WTC11 (cell line): Measurements from ENCODE around the gene TNS3. TPM values are rescaled to one million over a fixed set of nuclear protein-coding genes. Genes with fewer than 3 reads are reported as not detected.

ENCODE experiments used
- ATAC-seq: fragments of 200-7000 bp; cut with Tn5 transposase; 2 replicates; pipeline ENCODE4 v1.10.0; 2021; ENCODE audit warnings: mild to moderate bottlenecking, moderate library complexity
- CTCF ChIA-PET: fragments of 300-600 bp; sonication (Branson Sonifier 250); formaldehyde crosslinking; loops from one replicate; lab custom pipeline; 2021; ENCODE audit warnings: antibody characterized with exemption; lab: Charles Lee
- POLR2A ChIA-PET: fragments of 350-600 bp; sonication (Branson Sonifier 250); formaldehyde crosslinking; loops from one replicate; lab custom pipeline; 2021; ENCODE audit warnings: antibody characterized with exemption; lab: Charles Lee
- DNase-seq: peaks from one replicate; pipeline ENCODE4 v3.0.0; 2021; ENCODE audit warnings: low spot score
- H3K27ac Mint-ChIP-seq: 2 replicates; pipeline ENCODE4 v1.8.0; 2021; ENCODE audit warnings: mixed read lengths
- H3K27me3 Mint-ChIP-seq: 2 replicates; pipeline ENCODE4 v1.8.0; 2021; ENCODE audit warnings: low read depth, mild to moderate bottlenecking, moderate library complexity, mixed read lengths
- H3K36me3 Mint-ChIP-seq: 2 replicates; pipeline ENCODE4 v1.8.0; 2021; ENCODE audit warnings: mixed read lengths
- H3K4me1 Mint-ChIP-seq: 2 replicates; pipeline ENCODE4 v1.8.0; 2022; ENCODE audit warnings: mixed read lengths
- H3K4me3 Mint-ChIP-seq: 2 replicates; pipeline ENCODE4 v1.8.0; 2021; ENCODE audit warnings: mild to moderate bottlenecking, moderate library complexity, mixed read lengths
- H3K9me3 Mint-ChIP-seq: 2 replicates; pipeline ENCODE4 v1.8.0; 2021; ENCODE audit warnings: mixed read lengths
- AR ChIP-seq: fragments of 250-450 bp; sonication (Bioruptor Pico); IDR thresholded peaks from 2 replicates; pipeline ENCODE4 v1.9.0; 2021; ENCODE audit warnings: mild to moderate bottlenecking
- FOXJ3 ChIP-seq: sonication (generic); formaldehyde crosslinking; IDR thresholded peaks from 2 replicates; pipeline ENCODE4 v1.9.0; 2021; ENCODE audit warnings: missing genetic modification reagents, mild to moderate bottlenecking, borderline replicate concordance
- GRHL2 ChIP-seq: fragments of 250-450 bp; sonication (Bioruptor Pico); IDR thresholded peaks from 2 replicates; pipeline ENCODE4 v1.8.0; 2022; ENCODE audit warnings: mild to moderate bottlenecking, moderate library complexity; ENCODE audit not compliant: insufficient replicate concordance, severe bottlenecking
- MAX ChIP-seq: sonication (generic); formaldehyde crosslinking; IDR thresholded peaks from 2 replicates; pipeline ENCODE4 v1.8.0; 2022; ENCODE audit warnings: mild to moderate bottlenecking, missing genetic modification reagents
- MLX ChIP-seq: sonication (generic); formaldehyde crosslinking; IDR thresholded peaks from 2 replicates; pipeline ENCODE4 v1.8.1; 2023; ENCODE audit warnings: mild to moderate bottlenecking, missing genetic modification reagents, moderate library complexity
- NFATC4 ChIP-seq: fragments of 250-450 bp; sonication (Bioruptor Pico); IDR thresholded peaks from 2 replicates; pipeline ENCODE4 v1.9.0; 2021; ENCODE audit warnings: mild to moderate bottlenecking
- NR3C1 ChIP-seq: sonication (generic); formaldehyde crosslinking; conservative IDR thresholded peaks from 2 replicates; pipeline ENCODE4 v1.8.1; 2023; ENCODE audit warnings: low read depth, mild to moderate bottlenecking, missing genetic modification reagents
- RELA ChIP-seq: sonication (generic); formaldehyde crosslinking; IDR thresholded peaks from 2 replicates; pipeline ENCODE4 v1.8.1; 2022; ENCODE audit warnings: missing genetic modification reagents, mild to moderate bottlenecking, borderline replicate concordance
- RORB ChIP-seq: fragments of 250-450 bp; sonication (Bioruptor Pico); IDR thresholded peaks from 2 replicates; pipeline ENCODE4 v1.9.0; 2021; ENCODE audit warnings: mild to moderate bottlenecking
- TEAD4 ChIP-seq: sonication (generic); formaldehyde crosslinking; IDR thresholded peaks from 2 replicates; pipeline ENCODE4 v1.8.0; 2022; ENCODE audit warnings: mild to moderate bottlenecking, missing genetic modification reagents
- ZNF232 ChIP-seq: sonication (generic); formaldehyde crosslinking; IDR thresholded peaks from 2 replicates; pipeline ENCODE4 v1.8.0; 2022; ENCODE audit warnings: mild to moderate bottlenecking, missing genetic modification reagents
- ZNF263 ChIP-seq: sonication (generic); formaldehyde crosslinking; IDR thresholded peaks from 2 replicates; pipeline ENCODE4 v1.8.1; 2022; ENCODE audit warnings: low read depth, mild to moderate bottlenecking, moderate library complexity, missing genetic modification reagents
- ZNF317 ChIP-seq: sonication (generic); formaldehyde crosslinking; IDR thresholded peaks from 2 replicates; pipeline ENCODE4 v1.8.1; 2023; ENCODE audit warnings: low read depth, mild to moderate bottlenecking, moderate library complexity, missing genetic modification reagents, borderline replicate concordance
- ZNF396 ChIP-seq: fragments of 250-450 bp; sonication (Bioruptor Pico); IDR thresholded peaks from 2 replicates; pipeline ENCODE4 v1.8.0; 2021; ENCODE audit warnings: mild to moderate bottlenecking, moderate library complexity, borderline replicate concordance
- ZNF416 ChIP-seq: fragments of 250-450 bp; sonication (Bioruptor Pico); IDR thresholded peaks from 2 replicates; pipeline ENCODE4 v1.9.0; 2021; ENCODE audit warnings: mild to moderate bottlenecking, inconsistent platforms
- ZNF423 ChIP-seq: fragments of 250-450 bp; sonication (Bioruptor Pico); IDR thresholded peaks from 2 replicates; pipeline ENCODE4 v2.1.2; 2022; ENCODE audit warnings: mild to moderate bottlenecking, moderate library complexity
- total RNA-seq: library from RNA; stranded (reverse); gene quantifications from 3 replicates; pipeline ENCODE4 v1.2.3, GENCODE V29; 2021
- TF ChIP-seq, protein P1 (sequence below): sonication (generic); formaldehyde crosslinking; IDR thresholded peaks from 2 replicates; pipeline ENCODE4 v1.8.1; 2023; ENCODE audit warnings: mild to moderate bottlenecking, missing genetic modification reagents, borderline replicate concordance
- TF ChIP-seq, protein P2 (sequence below): sonication (generic); formaldehyde crosslinking; IDR thresholded peaks from 2 replicates; pipeline ENCODE4 v1.8.0; 2022; ENCODE audit warnings: mild to moderate bottlenecking, missing genetic modification reagents

Gene TNS3
- total RNA-seq, 1 experiment from 2014 or later: 37.7 TPM

DNA sequence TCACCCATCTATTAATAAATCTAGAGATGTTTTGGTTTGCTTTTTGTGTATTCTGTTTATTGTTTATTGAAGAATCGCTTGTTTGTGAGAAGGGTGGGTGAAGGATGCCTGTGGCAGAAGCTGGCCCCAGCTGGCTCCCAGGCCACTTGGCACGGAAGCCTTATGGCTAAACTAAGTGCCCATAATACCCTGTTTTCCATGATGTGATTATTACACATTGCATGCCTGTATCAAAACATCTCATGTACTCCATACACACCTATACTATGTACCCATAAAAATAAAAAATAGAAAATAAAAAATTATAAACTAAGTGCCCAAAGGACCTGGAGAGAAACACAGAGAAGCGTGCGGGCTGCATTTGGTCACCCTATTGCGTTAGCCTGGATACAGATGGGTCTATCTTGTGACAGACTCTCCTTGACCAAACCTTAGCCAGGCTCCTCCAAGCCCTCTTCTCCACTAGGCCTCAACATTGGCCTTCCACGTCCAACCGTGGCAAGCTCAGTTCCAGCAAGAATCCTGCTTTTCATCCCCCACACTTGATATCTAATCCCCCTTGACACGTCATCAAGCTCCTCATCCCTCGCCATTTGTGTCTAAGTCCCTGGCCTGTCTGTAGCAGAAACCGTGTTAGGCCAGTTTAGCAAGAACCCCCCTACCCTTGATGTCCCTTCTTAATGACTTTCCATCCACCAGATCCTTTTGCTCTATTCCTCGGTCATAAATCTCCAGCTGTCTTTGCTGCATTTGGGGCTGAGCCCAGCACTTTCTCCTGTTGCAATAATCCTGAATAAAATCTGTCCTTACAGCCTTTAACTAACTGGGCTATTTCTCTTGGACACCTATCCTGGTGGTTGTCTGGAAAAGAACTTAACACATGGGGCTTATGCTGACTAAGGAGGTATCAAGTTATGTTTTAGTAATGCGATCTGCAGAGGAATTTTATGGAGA lies 245.2 kb downstream of the TNS3 start:
- Mint-ChIP-seq H3K27ac (no peak overlapping the region), H3K27me3 (no peaks in the 10 kb centered on the region), H3K9me3 (no peaks in the 10 kb centered on the region), H3K36me3 (no peaks in the 10 kb centered on the region; the same call in 1 of the 2 replicates), H3K4me3 (no peak overlapping the region), H3K4me1 (peaks cover 39% of the 10 kb centered on the region)
- no peak for ATAC-seq
- CTCF ChIA-PET: interaction anchor here (1.1 to 2.1 kb wide), 3 partner anchors 9 to 71 kb away, joined by 4 to 8 read pairs (median 6); no protein-coding TSS in a partner anchor
- no peak for DNase-seq
- POLR2A ChIA-PET: no interaction called here
- TF ChIP-seq, protein P1, sequence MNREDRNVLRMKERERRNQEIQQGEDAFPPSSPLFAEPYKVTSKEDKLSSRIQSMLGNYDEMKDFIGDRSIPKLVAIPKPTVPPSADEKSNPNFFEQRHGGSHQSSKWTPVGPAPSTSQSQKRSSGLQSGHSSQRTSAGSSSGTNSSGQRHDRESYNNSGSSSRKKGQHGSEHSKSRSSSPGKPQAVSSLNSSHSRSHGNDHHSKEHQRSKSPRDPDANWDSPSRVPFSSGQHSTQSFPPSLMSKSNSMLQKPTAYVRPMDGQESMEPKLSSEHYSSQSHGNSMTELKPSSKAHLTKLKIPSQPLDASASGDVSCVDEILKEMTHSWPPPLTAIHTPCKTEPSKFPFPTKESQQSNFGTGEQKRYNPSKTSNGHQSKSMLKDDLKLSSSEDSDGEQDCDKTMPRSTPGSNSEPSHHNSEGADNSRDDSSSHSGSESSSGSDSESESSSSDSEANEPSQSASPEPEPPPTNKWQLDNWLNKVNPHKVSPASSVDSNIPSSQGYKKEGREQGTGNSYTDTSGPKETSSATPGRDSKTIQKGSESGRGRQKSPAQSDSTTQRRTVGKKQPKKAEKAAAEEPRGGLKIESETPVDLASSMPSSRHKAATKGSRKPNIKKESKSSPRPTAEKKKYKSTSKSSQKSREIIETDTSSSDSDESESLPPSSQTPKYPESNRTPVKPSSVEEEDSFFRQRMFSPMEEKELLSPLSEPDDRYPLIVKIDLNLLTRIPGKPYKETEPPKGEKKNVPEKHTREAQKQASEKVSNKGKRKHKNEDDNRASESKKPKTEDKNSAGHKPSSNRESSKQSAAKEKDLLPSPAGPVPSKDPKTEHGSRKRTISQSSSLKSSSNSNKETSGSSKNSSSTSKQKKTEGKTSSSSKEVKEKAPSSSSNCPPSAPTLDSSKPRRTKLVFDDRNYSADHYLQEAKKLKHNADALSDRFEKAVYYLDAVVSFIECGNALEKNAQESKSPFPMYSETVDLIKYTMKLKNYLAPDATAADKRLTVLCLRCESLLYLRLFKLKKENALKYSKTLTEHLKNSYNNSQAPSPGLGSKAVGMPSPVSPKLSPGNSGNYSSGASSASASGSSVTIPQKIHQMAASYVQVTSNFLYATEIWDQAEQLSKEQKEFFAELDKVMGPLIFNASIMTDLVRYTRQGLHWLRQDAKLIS (CRISPR knock-in tag): no peak
- no peak for TF ChIP-seq RORB (CRISPR knock-in tag)
- no peak for TF ChIP-seq ZNF423 (CRISPR knock-in tag)
- no peak for TF ChIP-seq ZNF396 (CRISPR knock-in tag)
- TF ChIP-seq MAX (CRISPR knock-in tag): no peak
- no peak for TF ChIP-seq TEAD4
- TF ChIP-seq, protein P2, sequence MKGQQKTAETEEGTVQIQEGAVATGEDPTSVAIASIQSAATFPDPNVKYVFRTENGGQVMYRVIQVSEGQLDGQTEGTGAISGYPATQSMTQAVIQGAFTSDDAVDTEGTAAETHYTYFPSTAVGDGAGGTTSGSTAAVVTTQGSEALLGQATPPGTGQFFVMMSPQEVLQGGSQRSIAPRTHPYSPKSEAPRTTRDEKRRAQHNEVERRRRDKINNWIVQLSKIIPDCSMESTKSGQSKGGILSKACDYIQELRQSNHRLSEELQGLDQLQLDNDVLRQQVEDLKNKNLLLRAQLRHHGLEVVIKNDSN (CRISPR knock-in tag): no peak
- TF ChIP-seq, all 79 proteins: peak for 0

- Mint-ChIP-seq H3K4me1 (peaks cover 48% of the 10 kb centered on the region), H3K27ac (no peak overlapping the region), H3K9me3 (no peaks in the 10 kb centered on the region), H3K27me3 (no peaks in the 10 kb centered on the region), H3K4me3 (no peak overlapping the region), H3K36me3 (no peaks in the 10 kb centered on the region; the same call in 1 of the 2 replicates)
- ChIA-PET CTCF (interaction anchor here (1.1 to 2.1 kb wide), 3 partner anchors 8 to 70 kb away, joined by 4 to 8 read pairs (median 6); no protein-coding TSS in a partner anchor), POLR2A (no interaction called here)
- no peak for ATAC-seq
- no peak for DNase-seq
- TF ChIP-seq RELA (CRISPR knock-in tag): no peak
- TF ChIP-seq NFATC4 (CRISPR knock-in tag): no peak
- TF ChIP-seq GRHL2 (CRISPR knock-in tag): no peak
- TF ChIP-seq ZNF416 (CRISPR knock-in tag): no peak
- TF ChIP-seq ZNF317 (CRISPR knock-in tag): no peak
- no peak for TF ChIP-seq ZNF263 (CRISPR knock-in tag)
- TF ChIP-seq FOXJ3 (CRISPR knock-in tag): no peak
- TF ChIP-seq ZNF232 (CRISPR knock-in tag): no peak
- TF ChIP-seq NR3C1 (CRISPR knock-in tag): no peak
- no peak for TF ChIP-seq ZNF396 (CRISPR knock-in tag)
- TF ChIP-seq, protein P1 (CRISPR knock-in tag): no peak
- TF ChIP-seq MLX (CRISPR knock-in tag): no peak
- TF ChIP-seq AR (CRISPR knock-in tag): no peak
Observed at GRCh38 chr7:47335557-47336471, 246.1 kb downstream of the TNS3 start.
